HG02970 (cell line): ENCODE measurements around the gene FAM149A.

Source experiments
- ATAC-seq: cut with Tn5 transposase; IDR thresholded peaks from one replicate; pipeline ENCODE4 v1.9.1; 2021; ENCODE audit warnings: mild to moderate bottlenecking, moderate library complexity, moderate number of reproducible peaks; ENCODE audit not compliant: unreplicated experiment, low FRiP score

Gene FAM149A

DNA sequence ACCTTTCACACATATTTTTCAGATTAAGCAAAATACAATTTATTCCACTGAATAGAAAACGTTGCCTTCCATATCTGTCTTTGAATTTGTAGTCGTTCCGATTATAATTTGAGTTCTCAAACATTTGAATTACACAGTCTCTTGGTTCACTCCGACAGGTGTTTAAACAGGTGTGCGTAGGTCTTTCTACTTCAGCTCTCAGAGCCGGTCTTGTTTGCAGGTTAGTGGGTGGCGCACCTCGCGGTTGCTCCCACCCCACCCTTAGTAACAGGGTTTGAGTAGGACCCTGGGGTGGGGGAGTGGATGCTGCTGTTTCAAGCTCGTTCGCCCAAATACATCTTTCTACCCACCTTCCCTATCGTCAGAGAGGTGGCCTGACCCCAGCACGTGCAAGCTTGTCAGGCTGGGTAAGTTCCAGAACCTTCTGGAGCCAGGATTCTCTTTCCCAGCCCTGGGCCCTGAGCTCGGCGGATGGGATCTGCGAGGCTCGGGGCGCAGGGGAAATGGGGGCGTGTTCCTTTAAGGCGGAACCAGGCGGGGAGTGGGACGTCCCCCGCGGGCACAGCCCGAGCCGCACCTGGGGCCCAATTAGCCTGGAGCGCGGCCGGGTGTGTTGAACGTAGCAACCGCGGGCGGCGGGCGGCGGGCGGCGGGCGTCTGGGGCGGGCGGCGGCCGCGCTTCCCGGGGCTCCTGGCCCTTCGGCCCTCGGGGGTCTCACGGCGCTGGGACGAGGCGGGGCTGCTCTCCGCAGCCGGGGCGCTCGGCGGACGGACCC lies at the start of gene FAM149A:
TSS of gene FAM149A (plus strand) at position 591 of the 776 bp plus-strand sequence.
- peak; percentile 74 for ATAC-seq

DNA sequence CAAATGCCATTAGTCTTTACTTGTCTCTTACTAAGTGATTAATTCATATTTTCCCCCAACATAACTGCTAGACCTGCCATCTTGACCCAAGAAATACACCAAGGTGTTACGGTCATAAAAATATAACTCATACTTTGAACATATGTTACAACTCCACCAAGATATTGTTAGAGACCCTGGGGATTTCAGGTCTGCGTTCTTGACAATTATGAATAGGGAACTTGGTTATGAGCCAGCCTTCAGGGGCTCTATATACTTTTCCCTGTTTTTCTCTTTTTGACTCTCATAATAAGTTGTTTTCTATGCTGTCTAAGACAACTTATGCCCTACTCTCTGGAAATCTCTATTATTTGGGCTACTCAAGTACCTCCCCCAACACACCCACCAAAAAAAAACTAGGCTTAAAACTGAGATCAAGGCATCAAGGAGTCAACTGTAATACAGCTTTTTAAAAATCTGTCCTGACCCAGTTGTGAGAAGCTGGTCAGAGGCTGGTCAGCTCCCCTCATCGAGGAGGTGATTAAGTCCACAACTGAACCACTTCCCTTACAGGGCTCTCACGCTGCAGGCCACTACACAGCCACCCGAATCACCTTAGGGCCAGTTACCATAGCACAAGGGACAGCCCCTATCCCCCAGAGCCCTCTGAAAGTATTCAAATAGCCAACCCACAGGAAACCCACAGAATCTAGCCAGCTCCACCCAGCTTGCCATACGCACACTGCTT lies 46.1 kb upstream of the FAM149A start:
- ATAC-seq = peak; percentile 95

DNA sequence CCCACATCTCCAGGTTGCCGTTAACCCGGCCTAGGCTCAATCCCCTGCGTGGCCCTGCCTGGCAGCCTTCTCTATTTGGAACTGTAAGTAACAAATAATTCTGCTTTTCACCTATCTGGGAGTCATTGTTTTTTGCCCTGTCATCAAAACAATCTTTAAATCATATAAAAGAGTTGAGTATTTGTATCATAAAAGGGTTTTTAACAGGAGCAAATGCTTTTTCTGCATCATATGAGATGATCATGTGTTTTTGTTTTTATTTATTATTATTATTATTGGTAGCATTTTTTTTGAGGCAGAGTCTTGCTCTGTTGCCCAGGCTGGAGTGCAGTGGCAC lies 45.6 kb upstream of the FAM149A start:
- no peak for ATAC-seq

DNA sequence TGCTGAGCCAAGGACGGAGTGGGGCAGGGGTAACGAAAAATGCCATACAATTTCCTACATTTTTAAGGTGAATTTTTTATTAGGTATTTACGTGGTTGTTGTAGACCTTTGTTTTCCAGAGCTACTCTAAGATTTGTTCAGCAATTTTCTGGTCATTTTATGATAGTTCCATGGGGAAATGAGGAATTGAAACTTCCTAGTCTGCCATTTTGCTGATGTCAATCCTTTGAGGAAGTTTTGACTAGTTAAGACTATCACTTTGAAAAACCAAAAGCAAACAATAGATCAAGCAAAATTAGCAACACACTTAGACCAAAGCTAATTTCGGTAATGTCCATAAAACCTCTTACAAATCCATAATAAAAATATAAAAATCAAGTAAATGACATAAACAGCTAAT lies 42.6 kb upstream of the FAM149A start:
- no peak for ATAC-seq

DNA sequence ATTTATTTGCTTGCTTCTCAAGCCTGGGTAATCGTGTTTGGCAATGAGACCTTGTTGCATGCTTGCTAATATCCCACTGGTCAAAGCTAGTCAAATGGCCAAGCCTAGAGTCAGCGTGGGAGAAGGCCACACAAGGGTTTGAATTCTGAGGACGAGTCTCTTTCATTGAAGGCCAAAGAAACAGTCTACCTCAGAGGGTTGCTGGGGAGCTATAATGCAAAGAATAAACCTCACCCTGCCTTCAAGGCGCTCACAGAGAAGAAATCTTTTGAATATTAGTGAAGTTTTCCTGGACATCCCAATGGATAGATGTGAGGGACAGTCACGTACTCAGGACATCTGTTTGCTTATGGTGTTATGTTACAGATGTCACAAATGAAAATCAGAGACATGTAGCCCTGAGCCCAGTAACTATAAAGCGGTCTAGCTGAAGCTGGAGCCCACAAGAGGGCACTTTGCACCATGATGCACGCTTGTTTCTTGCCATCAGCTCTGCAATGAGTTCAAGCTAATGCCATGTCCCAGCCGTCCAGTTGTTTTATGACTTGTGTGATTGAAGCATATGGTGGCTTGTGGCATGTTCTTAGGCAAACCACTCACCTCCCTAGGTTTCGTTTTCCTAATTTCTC lies 36.6 kb upstream of the FAM149A start:
- ATAC-seq = no peak

DNA sequence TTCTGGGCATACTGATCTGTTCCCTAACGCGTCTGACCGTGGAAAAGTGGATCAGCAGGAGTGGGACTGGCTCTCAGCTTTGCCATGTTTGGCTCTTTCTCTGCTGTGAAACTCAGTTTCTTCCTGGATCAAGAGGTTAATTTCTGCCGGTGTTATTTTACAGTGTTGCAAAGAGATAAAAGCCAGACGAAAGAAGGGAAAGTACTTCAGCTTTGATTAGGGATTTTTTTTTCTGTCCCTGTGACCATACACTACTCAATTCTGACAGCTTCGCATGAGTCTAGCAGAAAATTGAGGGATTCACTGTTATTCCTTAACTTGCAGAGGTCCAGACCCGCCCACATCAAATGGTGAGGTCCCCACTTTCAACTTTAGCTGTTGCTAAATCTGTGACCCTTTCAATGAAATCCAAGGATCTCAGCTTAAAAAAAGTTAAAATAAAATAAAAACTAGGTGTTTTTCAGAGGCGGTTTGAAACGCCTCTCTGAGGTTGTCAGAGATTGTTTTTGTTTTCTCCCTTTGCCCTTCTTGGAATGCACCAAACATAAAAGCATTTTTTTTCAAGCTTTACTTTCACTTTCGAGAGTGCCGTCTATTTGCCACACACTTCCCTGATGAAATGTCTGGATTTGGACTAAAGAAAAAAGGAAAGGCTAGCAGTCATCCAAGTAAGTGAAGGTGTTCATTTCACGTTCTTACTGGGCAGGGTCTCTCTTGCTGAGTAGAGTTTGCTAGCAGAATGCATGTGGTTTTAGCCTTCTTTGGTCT lies 35.7 kb upstream of the FAM149A start, which contains the start of gene TLR3:
TSS of gene TLR3 (plus strand) at position 576 of the 768 bp plus-strand sequence. CDS start 7,464 bp downstream, outside the sequence.
- no peak for ATAC-seq

DNA sequence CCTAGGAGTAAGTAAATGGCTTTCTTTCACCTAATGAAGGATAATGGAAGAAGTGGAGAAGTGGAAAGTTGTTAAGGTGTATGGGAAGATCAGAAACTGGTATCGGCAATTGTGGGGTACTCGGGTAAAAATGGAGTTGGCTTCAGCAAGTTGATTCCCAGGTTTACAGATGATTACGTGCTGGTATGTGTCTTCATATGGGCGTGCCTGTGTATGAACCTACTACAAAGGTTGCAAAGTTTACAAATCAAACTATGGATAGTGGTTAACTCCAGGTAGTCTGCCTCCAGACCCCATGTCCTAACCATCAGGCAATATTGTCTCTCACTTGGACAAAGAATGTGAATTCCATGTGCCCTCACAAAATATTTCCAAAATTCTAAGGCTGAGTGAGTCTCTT lies 34.8 kb upstream of the FAM149A start:
- no peak for ATAC-seq

DNA sequence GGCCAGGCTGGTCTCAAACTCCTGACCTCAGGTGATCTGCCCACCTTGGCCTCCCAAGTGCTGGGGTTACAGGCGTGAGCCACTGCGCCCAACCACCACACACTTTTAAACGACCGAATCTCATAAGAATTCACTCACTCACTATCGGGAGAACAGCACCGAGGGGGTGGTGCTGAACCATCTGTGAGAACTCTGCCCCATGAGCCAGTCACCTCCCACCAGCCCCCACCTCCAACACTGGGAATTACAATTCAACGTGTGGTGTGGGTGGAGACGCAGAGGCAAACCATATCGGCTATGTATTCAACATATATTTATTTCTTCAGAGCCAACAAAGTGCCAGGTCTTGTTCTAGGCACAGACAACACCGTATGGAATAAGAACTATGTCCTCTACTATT lies 32.0 kb upstream of the FAM149A start:
- no peak for ATAC-seq

DNA sequence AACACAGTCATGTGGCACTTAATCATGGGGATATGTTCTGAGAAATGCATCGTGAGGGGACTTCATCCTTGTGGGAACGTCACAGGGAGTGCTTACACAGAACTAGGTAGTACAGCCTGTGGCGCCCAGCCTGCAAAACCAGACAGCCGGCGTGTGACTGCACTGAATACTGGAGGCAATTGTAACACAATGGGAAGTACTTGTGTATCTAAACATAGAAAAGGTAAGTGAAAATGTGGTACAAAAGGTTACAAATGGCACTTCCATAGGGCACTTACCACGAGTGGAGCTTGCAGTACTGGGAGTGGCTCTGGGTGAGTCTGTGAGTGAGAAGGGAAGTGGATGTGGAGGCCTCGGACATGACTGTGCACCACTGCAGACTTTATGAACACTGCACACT lies 30.3 kb upstream of the FAM149A start:
- ATAC-seq = no peak

DNA sequence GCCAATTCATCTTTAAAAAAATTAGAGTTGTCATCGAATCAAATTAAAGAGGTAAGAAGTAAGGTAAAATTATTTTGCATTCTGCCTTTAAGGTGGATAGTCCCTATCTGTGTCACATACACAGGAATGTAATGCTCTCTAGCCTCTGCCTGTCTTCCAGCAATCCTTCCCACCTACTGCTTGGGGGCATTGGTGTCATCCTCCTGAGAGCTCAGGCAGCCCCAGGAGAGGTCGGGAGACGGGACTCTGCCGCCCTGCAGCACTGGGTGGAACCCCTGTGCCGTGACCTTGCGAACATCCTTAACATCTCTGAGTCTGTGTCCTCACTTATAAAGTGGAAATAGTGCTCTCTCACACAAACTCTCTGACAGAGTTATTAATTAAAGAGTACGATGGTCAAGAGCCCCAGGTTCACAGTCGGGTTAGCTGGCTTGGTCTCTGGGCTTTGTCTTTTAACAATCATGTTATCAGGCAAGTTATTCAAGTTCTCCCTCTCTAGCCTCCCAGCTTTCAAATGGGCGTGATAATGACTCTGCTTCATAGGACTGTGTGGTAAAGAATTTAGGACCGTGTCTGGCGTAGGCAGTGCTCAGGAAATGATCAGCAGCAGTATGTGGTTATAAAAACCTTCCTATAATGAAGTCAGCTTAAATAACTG lies 25.4 kb upstream of the FAM149A start:
- ATAC-seq = no peak

DNA sequence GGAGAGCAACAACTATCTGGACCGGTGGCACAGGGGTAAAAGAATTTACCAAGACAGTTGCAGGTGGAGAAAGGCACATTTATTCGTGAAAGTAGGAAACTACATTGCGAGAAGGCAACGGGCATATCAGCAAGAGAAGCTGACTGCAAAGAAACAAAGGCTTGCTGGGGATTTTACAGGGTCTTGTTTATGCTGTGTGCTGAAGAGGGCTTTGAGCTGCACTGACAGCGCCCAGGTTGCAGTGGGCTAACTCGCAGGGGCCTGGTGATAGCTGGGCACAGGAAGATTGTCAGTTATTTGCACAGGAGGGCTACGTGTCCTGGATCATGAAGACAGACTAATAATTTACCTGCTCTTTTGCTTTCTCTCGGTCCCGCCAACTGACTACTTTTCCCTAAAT lies 24.8 kb upstream of the FAM149A start:
- no peak for ATAC-seq

DNA sequence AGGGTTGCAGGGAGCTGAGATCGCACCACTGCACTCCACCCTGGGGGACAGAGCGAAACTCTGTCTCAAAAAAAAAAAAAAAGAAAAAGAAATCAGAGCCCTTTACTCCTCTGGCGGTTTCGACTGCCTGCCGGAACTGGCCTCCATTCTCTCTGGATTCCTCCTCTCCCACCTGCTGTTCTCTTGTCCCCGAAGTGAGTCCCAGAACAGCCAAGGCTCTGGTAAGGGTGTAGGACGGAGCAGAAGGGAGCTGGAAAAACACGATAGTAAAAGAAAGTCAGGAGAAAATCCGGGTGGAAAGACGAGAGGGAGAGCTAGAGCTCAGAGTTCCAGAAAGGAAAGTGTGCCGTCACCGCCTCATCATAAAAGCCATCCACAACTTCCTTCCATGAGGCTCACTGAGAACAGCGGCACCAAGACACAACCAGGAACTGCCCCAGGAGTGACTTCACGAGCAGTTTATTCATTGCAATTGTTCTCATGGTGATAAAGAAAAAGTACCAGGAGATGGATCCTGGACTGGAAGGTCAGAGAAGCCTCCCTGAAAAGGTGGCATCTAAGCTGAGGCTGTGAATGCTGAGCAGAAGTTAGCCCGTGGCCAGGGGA lies 23.2 kb upstream of the FAM149A start:
- no peak for ATAC-seq

DNA sequence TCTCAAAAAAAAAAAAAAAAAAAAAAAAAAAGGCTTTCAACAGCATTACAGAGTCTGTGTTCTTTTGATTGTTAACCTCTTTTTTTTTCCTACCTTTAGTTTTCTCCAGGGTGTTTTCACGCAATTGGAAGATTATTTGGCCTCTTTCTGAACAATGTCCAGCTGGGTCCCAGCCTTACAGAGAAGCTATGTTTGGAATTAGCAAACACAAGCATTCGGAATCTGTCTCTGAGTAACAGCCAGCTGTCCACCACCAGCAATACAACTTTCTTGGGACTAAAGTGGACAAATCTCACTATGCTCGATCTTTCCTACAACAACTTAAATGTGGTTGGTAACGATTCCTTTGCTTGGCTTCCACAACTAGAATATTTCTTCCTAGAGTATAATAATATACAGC lies 22.3 kb upstream of the FAM149A start:
- no peak for ATAC-seq

DNA sequence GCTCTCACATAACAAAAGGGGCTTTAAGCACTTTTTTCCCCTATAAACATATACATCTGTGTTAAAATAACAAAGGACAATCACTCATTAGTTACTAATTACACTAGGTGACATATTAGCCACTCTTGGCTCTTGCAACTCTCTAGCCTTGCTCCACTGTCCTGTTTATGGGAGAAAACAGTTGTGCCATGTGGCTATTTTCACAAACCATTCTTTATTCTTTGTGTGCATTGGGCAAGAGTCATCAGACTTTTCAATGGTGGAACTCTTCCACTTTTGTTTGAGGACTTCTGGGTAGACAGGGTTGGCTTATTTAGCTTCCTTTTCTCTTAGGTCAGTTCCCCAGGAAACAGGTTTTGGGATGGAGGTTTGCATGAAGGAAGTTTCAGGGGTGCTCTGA lies 16.0 kb upstream of the FAM149A start:
- no peak for ATAC-seq

DNA sequence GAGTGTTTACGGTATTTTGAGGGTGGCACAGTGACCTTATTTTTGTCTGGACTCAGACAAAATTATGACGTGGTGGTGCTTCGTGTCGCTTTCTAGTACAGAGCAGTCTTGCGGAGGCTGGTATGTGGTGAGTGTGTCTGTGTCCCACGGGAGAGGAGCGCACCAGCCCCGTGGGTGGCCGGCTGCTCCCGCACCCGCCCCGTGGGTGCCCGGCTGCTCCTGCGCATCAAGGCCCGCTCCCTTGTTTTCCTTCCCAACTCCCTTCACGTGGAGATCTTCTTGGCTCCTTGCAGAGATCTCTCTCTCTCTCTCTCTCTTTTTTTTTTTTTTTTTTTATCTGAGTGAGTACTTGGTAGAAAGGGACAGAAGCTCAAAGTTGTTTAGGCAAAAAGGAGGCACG lies 12.2 kb upstream of the FAM149A start:
- ATAC-seq = no peak

DNA sequence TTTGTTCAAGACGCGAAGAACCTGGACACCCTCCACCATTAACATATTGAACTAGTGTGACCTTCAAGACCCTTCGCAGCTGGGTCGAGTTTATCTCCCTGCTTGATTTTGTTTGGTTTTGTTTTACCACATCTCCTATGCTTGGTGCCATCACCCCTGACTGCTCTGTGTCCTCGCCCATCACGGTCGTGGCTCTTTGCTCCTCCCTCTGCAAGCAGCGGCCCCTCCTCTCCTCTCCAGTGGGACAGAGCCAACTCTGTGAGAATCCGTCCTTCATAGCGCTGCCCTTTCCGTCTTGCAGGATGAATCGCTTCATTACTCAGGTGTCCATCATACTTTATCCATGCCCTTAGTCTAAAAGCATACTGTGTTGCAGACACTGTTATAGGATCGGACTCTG lies 9.1 kb upstream of the FAM149A start:
- ATAC-seq = no peak

DNA sequence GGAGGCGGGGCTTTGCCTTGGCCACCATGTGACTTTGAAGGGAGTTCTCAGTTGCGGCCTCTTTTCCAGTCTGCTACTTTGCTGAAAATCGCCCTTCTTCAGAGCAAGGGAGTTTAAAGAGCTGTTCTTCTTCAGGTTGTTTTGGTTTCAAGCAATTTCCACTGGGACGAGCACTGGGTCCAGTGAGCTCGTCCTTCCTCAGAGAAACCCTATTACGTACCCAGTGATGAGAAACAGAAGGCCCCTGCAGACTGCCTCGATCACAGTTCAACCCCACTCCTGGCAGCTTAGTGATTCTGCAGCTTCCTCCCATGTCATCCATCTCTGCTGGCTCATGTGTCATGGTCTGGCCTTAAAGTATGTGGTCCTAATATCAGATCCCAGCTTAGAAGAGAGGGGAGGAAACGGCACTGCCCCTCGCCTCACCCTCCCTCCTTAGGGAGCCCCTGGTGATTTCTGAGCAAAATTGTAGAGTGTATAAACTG lies 7.8 kb upstream of the FAM149A start:
- ATAC-seq = no peak

DNA sequence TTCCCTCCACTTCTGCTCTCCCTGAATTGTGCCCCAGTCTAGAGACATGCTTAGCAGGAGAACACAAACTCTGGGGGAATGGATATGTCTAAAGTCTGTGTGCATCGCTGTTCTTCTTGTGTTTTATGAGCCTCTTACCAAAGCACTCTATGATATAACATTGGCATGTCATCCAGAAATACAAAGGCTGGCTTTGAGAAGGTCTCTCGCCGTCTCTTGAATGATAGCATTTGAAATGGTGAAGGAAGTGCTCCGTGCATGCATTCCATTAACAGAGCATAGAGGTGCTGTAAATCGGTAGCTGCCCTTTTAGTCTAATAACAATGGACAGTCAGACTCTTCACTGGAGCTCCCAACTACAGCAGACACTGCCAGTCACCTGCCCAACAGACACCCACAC lies 7.1 kb upstream of the FAM149A start:
- no peak for ATAC-seq

DNA sequence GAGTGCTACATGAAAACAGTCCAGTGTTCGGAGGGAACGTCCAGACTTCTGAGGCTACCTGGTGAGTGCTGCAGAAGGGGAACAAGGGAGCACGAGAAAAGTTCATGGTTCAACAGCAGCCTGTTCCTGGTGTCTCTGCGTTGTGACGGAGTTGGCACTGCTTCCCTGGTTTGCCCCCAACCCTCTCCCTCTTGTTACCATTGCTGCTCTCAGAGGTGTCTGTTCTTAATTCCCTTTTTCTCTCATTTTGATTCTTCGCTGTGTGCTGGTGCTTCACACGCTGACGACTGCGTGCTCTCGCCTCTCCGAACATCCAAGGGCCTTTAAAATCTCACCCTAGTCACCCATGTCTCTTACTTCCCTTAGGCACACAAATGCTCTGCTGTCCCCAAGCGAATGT lies 1.6 kb upstream of the FAM149A start:
- ATAC-seq = no peak
